Activated CD4-positive, alpha-beta T cell treated with anti-CD3 and anti-CD28 coated beads, Interleukin-2, amount 50 U/mL, for 24 hours (primary cell): ENCODE results near the gene NOM1.

ENCODE experiments used
- DNase-seq, 2 donors: peaks; one replicate each; pipeline ENCODE4 v3.0.0-alpha.2; 2020; ENCODE audit warnings: low read depth in 1 of 2, low spot score in 1 of 2

NOM1 gene

GRCh38 chr7:156979711-156980110, 30.2 kb downstream of the NOM1 start:
- no peak for DNase-seq

GRCh38 chr7:156984174-156984891, 34.8 kb downstream of the NOM1 start:
- no peak for DNase-seq

GRCh38 chr7:156985101-156985992, 35.8 kb downstream of the NOM1 start:
- DNase-seq, result no peak

GRCh38 chr7:156986378-156986777, 36.9 kb downstream of the NOM1 start:
- no peak for DNase-seq

GRCh38 chr7:156988343-156989185, 39.1 kb downstream of the NOM1 start:
- DNase-seq, result no peak

- DNase-seq, result no peak
Observed at GRCh38 chr7:156989766-156990535, 40.4 kb downstream of the NOM1 start.

GRCh38 chr7:156993021-156993924, 43.8 kb downstream of the NOM1 start:
- no peak for DNase-seq

GRCh38 chr7:156993925-156994235, 44.4 kb downstream of the NOM1 start:
- no peak for DNase-seq

- DNase-seq, result no peak
Observed at GRCh38 chr7:156994417-156994816, 44.9 kb downstream of the NOM1 start.

GRCh38 chr7:156998988-156999957, 49.8 kb downstream of the NOM1 start:
- no peak for DNase-seq

- no peak for DNase-seq
Observed at GRCh38 chr7:156999958-157000726, 50.6 kb downstream of the NOM1 start.

- no peak for DNase-seq
Observed at GRCh38 chr7:157000741-157001653, 51.5 kb downstream of the NOM1 start.

- no peak for DNase-seq
Observed at GRCh38 chr7:157001920-157002818, 52.7 kb downstream of the NOM1 start.

- DNase-seq, result no peak
Observed at GRCh38 chr7:157002819-157003421, 53.4 kb downstream of the NOM1 start.

- no peak for DNase-seq
Observed at GRCh38 chr7:157003445-157003755, 53.9 kb downstream of the NOM1 start.
